Spinal cord (tissue), 10 donors: ENCODE data around the gene ERC2. TPM values are rescaled to one million over a fixed set of nuclear protein-coding genes. Genes with fewer than 3 reads are reported as not detected.
A peak's percentile ranks its signal among the peaks of the same experiment; 100 is the strongest.

Experiments
- DNase-seq, 6 donors: peaks; one replicate each; pipeline versions ENCODE4 v3.0.0 to v3.0.0-alpha.2; 2013 to 2015; ENCODE audit warnings: low spot score in 6 of 6, low read depth in 4 of 6
- H3K27ac ChIP-seq: one replicate; pipeline ENCODE4 v1.5.1; 2013; ENCODE audit warnings: low read depth, low read length, control low read depth
- H3K27me3 ChIP-seq: one replicate; pipeline ENCODE4 v1.6.1; 2013; ENCODE audit warnings: low read length; ENCODE audit not compliant: control insufficient read depth, insufficient read depth
- H3K36me3 ChIP-seq: one replicate; pipeline ENCODE4 v1.6.1; 2013; ENCODE audit warnings: low read length; ENCODE audit not compliant: control insufficient read depth, insufficient read depth
- H3K4me1 ChIP-seq: one replicate; pipeline ENCODE4 v1.6.1; 2013; ENCODE audit warnings: low read length; ENCODE audit not compliant: control insufficient read depth, insufficient read depth
- H3K4me3 ChIP-seq: one replicate; pipeline ENCODE4 v1.5.1; 2013; ENCODE audit warnings: low read depth, low read length, control low read depth
- H3K9me3 ChIP-seq: one replicate; pipeline ENCODE4 v1.6.1; 2013; ENCODE audit warnings: low read length; ENCODE audit not compliant: control insufficient read depth, insufficient read depth
- WGBS: methylation state at CpG from one replicate; pipeline ENCODE4 v1.1.5; 2013; ENCODE audit warnings: missing lambda C conversion rate; ENCODE audit not compliant: insufficient coverage; 5-methylcytosine and 5-hydroxymethylcytosine counted together
- polyA plus RNA-seq, 2 donors: library from polyadenylated mRNA; unstranded; fragments of 120-200 nt; gene quantifications; one replicate each; pipeline ENCODE4 v1.2.1, GENCODE V29; 2013; ENCODE audit not compliant: insufficient read length in 2 of 2
- total RNA-seq, 2 donors: library from RNA; depleted of rRNA in 1 of 2; stranded (reverse); fragments of 120-200 nt in 1 of 2; fragments of >200 nt in 1 of 2; gene quantifications; one replicate each; pipeline versions ENCODE4 v1.2.3 to v1.2.4, GENCODE V29; 2013 to 2014
- donor health status: healthy.

The ERC2 gene
- total and polyA plus RNA-seq, 4 donors: 24.0 to 51.3 (median 29.7) TPM

GRCh38 chr3:56411166-56411565 is 57.1 kb downstream of the ERC2 start:
- DNase-seq: peak in 1 of 6 donors; percentile 43
- Histone ChIP-seq H3K4me3 (no peak overlapping the region), H3K9me3 (no peaks in the 10 kb centered on the region), H3K27ac (no peak overlapping the region), H3K36me3 (peaks cover 5% of the 10 kb centered on the region), H3K4me1 (no peaks in the 10 kb centered on the region), H3K27me3 (no peaks in the 10 kb centered on the region)
- WGBS: 100% methylated on average over 1 of the region's 5 CpGs

GRCh38 chr3:56410576-56410975 is 57.7 kb downstream of the ERC2 start:
- no peaks in the 10 kb centered on the region for H3K9me3 ChIP-seq
- no peak overlapping the region for H3K4me3 ChIP-seq
- DNase-seq: no peak
- H3K4me1 ChIP-seq: no peaks in the 10 kb centered on the region
- H3K27me3 ChIP-seq: no peaks in the 10 kb centered on the region
- peaks cover 5% of the 10 kb centered on the region for H3K36me3 ChIP-seq
- no peak overlapping the region for H3K27ac ChIP-seq

GRCh38 chr3:56409790-56410189 is 58.5 kb downstream of the ERC2 start:
- no peak for DNase-seq
- no peak overlapping the region for H3K27ac ChIP-seq
- H3K27me3 ChIP-seq: no peaks in the 10 kb centered on the region
- H3K36me3 ChIP-seq: peaks cover 5% of the 10 kb centered on the region
- H3K4me3 ChIP-seq: no peak overlapping the region
- WGBS: no CpG with 5 or more reads among the region's 3 CpGs
- no peaks in the 10 kb centered on the region for H3K4me1 ChIP-seq
- no peaks in the 10 kb centered on the region for H3K9me3 ChIP-seq

GRCh38 chr3:56408761-56409196 is 59.5 kb downstream of the ERC2 start:
- Histone ChIP-seq H3K27ac (no peak overlapping the region), H3K36me3 (peaks cover 5% of the 10 kb centered on the region), H3K9me3 (no peaks in the 10 kb centered on the region), H3K27me3 (no peaks in the 10 kb centered on the region), H3K4me3 (no peak overlapping the region), H3K4me1 (no peaks in the 10 kb centered on the region)
- 87% methylated on average over 11 of the region's 18 CpGs for WGBS
- DNase-seq: no peak

- Histone ChIP-seq H3K9me3 (no peaks in the 10 kb centered on the region), H3K36me3 (peaks cover 5% of the 10 kb centered on the region), H3K4me1 (no peaks in the 10 kb centered on the region), H3K4me3 (no peak overlapping the region), H3K27me3 (no peaks in the 10 kb centered on the region), H3K27ac (no peak overlapping the region)
- WGBS: 86% methylated on average over 2 of the region's 4 CpGs
- no peak for DNase-seq
These were observed 61.3 kb downstream of the ERC2 start for GRCh38 chr3:56406826-56407515.

- WGBS: 85% methylated on average over 3 of the region's 3 CpGs
- H3K27ac ChIP-seq: no peak overlapping the region
- no peak for DNase-seq
These were observed 63.4 kb downstream of the ERC2 start for GRCh38 chr3:56404884-56405283.

GRCh38 chr3:56398659-56399058 is 69.6 kb downstream of the ERC2 start:
- Histone ChIP-seq H3K27me3 (no peaks in the 10 kb centered on the region), H3K4me1 (no peaks in the 10 kb centered on the region), H3K9me3 (no peaks in the 10 kb centered on the region), H3K27ac (no peak overlapping the region), H3K36me3 (no peaks in the 10 kb centered on the region), H3K4me3 (no peak overlapping the region)
- WGBS: 100% methylated on average over 1 of the region's 2 CpGs
- DNase-seq: no peak

More at GRCh38 chr3:56404884-56405283, 63.4 kb downstream of the ERC2 start:
- Histone ChIP-seq H3K9me3 (no peaks in the 10 kb centered on the region), H3K27me3 (no peaks in the 10 kb centered on the region), H3K4me3 (no peak overlapping the region), H3K36me3 (peaks cover 5% of the 10 kb centered on the region), H3K4me1 (no peaks in the 10 kb centered on the region)

GRCh38 chr3:56397798-56398197 is 70.5 kb downstream of the ERC2 start:
- Histone ChIP-seq H3K4me1 (no peaks in the 10 kb centered on the region), H3K27me3 (no peaks in the 10 kb centered on the region), H3K9me3 (no peaks in the 10 kb centered on the region), H3K27ac (no peak overlapping the region), H3K4me3 (no peak overlapping the region), H3K36me3 (no peaks in the 10 kb centered on the region)
- WGBS: no CpG with 5 or more reads among the region's 2 CpGs
- no peak for DNase-seq

- Histone ChIP-seq H3K4me3 (no peak overlapping the region), H3K27me3 (no peaks in the 10 kb centered on the region), H3K27ac (no peak overlapping the region), H3K36me3 (no peaks in the 10 kb centered on the region), H3K4me1 (no peaks in the 10 kb centered on the region), H3K9me3 (no peaks in the 10 kb centered on the region)
- DNase-seq: no peak
- 89% methylated on average over 3 of the region's 3 CpGs for WGBS
These were observed 79.0 kb downstream of the ERC2 start for GRCh38 chr3:56389183-56389830.

GRCh38 chr3:56383092-56383491 is 85.2 kb downstream of the ERC2 start:
- WGBS: 76% methylated on average over 3 of the region's 3 CpGs
- Histone ChIP-seq H3K4me3 (no peak overlapping the region), H3K36me3 (no peaks in the 10 kb centered on the region), H3K27me3 (no peaks in the 10 kb centered on the region), H3K4me1 (no peaks in the 10 kb centered on the region), H3K27ac (no peak overlapping the region), H3K9me3 (no peaks in the 10 kb centered on the region)
- DNase-seq: no peak
